HepG2 (cell line): ENCODE data around the gene PAXX. TPM values are rescaled to one million over a fixed set of nuclear protein-coding genes. Genes with fewer than 3 reads are reported as not detected.
A peak's percentile ranks its signal among the peaks of the same experiment; 100 is the strongest.

Source experiments
- ATAC-seq: fragments of 200-7000 bp; cut with Tn5 transposase; 3 replicates; pipeline ENCODE4 v1.9.1; 2020; ENCODE audit warnings: mild to moderate bottlenecking, moderate library complexity
- BruUV-seq: library from RNA; stranded (reverse); fragments of 400-500 nt; replicated peaks from 2 replicates; lab custom pipeline; 2021; lab: Mats Ljungman, UMichigan
- CTCF ChIA-PET: fragments of 300-600 bp; formaldehyde crosslinking; extraction: SDS; loops from one replicate; lab custom pipeline; 2021; ENCODE audit warnings: low total read pairs, inconsistent platforms, low intra/inter-chr PET ratio; lab: Yijun Ruan, JAX
- POLR2A ChIA-PET: fragments of 350-600 bp; sonication (Branson Sonifier 250); formaldehyde crosslinking; loops from one replicate; lab custom pipeline; 2020; ENCODE audit warnings: antibody characterized with exemption, inconsistent platforms; lab: Yijun Ruan, JAX
- DNase-seq: peaks from one replicate; pipeline ENCODE4 v3.0.0-alpha.2; 2015; ENCODE audit warnings: low spot score
- FAIRE-seq: peaks from 3 replicates; lab custom pipeline; 2011; peaks lifted over from hg19 to GRCh38; lab: Jason Lieb, UNC
- H2AFZ ChIP-seq: one replicate; pipeline ENCODE4 v1.6.1; 2011; ENCODE audit warnings: low read length, inconsistent platforms
- H3K27ac ChIP-seq: fragments of 300-600 bp; 3 replicates; pipeline ENCODE4 v1.8.0; 2011; ENCODE audit warnings: mixed run types, mild to moderate bottlenecking, mixed read lengths, low read length, inconsistent platforms; ENCODE audit not compliant: insufficient read depth; ENCODE audit errors: extremely low read length
- H3K27me3 ChIP-seq, 2 experiments: fragments of 200-600 bp in 1 of 2; 2 replicates in 1 of 2; 3 replicates in 1 of 2; pipeline versions ENCODE4 v1.6.0 to v1.8.0; 2011; ENCODE audit warnings: low read length in 2 of 2, mild to moderate bottlenecking in 2 of 2, moderate library complexity in 2 of 2, inconsistent platforms in 1 of 2; ENCODE audit not compliant: insufficient read depth in 2 of 2, control insufficient read depth in 1 of 2
- H3K36me3 ChIP-seq, 2 experiments: fragments of 200-600 bp in 1 of 2; replicated peaks in 1 of 2; 2 replicates in 1 of 2; 3 replicates in 1 of 2; pipeline versions ENCODE4 v1.5.1 to v1.8.0; 2011; ENCODE audit warnings: low read length in 2 of 2, inconsistent platforms in 1 of 2; ENCODE audit not compliant: insufficient read depth in 2 of 2, control insufficient read depth in 1 of 2
- H3K4me1 ChIP-seq: 2 replicates; pipeline ENCODE4 v1.5.1; 2012; ENCODE audit warnings: low read length, inconsistent platforms; ENCODE audit not compliant: insufficient read depth
- H3K4me2 ChIP-seq: 2 replicates; pipeline ENCODE4 v1.6.0; 2011; ENCODE audit warnings: low read depth, low read length, inconsistent platforms
- H3K4me3 ChIP-seq, 3 experiments: fragments of 200-600 bp in 1 of 3; sonication (generic), shearing (Covaris generic) in 1 of 3; replicated peaks in 1 of 3; 2 replicates each; pipeline ENCODE4 v1.5.1; 2011 to 2016; ENCODE audit warnings: low read length in 3 of 3, inconsistent platforms in 2 of 3, low read depth in 2 of 3, mild to moderate bottlenecking in 2 of 3, control low read depth in 1 of 3, mixed read lengths in 1 of 3; ENCODE audit not compliant: insufficient read depth in 1 of 3
- H3K79me2 ChIP-seq: one replicate; pipeline ENCODE4 v1.6.1; 2011; ENCODE audit warnings: low read length, inconsistent platforms; ENCODE audit not compliant: insufficient read depth
- H3K9ac ChIP-seq: 2 replicates; pipeline ENCODE4 v1.6.0; 2011; ENCODE audit warnings: mild to moderate bottlenecking, low read depth, low read length, inconsistent platforms; ENCODE audit not compliant: insufficient read depth
- H3K9me3 ChIP-seq: 2 replicates; pipeline ENCODE4 v1.5.1; 2012; ENCODE audit warnings: mild to moderate bottlenecking, low read length
- H4K20me1 ChIP-seq: 2 replicates; pipeline ENCODE4 v1.6.0; 2011; ENCODE audit warnings: inconsistent platforms, mild to moderate bottlenecking, low read length, moderate library complexity; ENCODE audit not compliant: insufficient read depth
- AKAP8 ChIP-seq: sonication (generic); formaldehyde crosslinking; IDR thresholded peaks from 2 replicates; pipeline ENCODE4 v1.5.1; 2020; ENCODE audit warnings: mild to moderate bottlenecking, missing genetic modification reagents
- ATF7 ChIP-seq, 2 experiments: fragments of 450-650 bp in 1 of 2; sonication (generic) in 1 of 2; formaldehyde crosslinking in 1 of 2; IDR thresholded peaks; 2 replicates each; pipeline versions ENCODE4 v1.4.0 to v1.6.1; 2016 to 2020; ENCODE audit warnings: antibody characterized with exemption in 1 of 2, mild to moderate bottlenecking in 1 of 2, missing genetic modification reagents in 1 of 2
- BHLHE40 ChIP-seq: IDR thresholded peaks from 2 replicates; pipeline ENCODE4 v1.6.1; 2011; ENCODE audit warnings: low read length, improper control_type of control experiment
- CENPT ChIP-seq: sonication (generic); formaldehyde crosslinking; IDR thresholded peaks from 2 replicates; pipeline ENCODE4 v1.8.0; 2022; ENCODE audit warnings: low read depth, mild to moderate bottlenecking, moderate library complexity, missing genetic modification reagents
- CREM ChIP-seq, 2 experiments: sonication (generic) in 1 of 2; formaldehyde crosslinking in 1 of 2; IDR thresholded peaks; 2 replicates each; pipeline versions ENCODE4 v1.4.0 to v1.6.1; 2016 to 2020; ENCODE audit warnings: antibody characterized with exemption in 1 of 2, mild to moderate bottlenecking in 1 of 2, missing genetic modification reagents in 1 of 2
- FOXJ3 ChIP-seq: sonication (generic); formaldehyde crosslinking; IDR thresholded peaks from 2 replicates; pipeline ENCODE4 v1.4.0; 2020; ENCODE audit warnings: missing genetic modification reagents, mild to moderate bottlenecking, borderline replicate concordance
- IKZF1 ChIP-seq: fragments of 450-650 bp; IDR thresholded peaks from 2 replicates; pipeline ENCODE4 v1.7.1; 2016
- MIER2 ChIP-seq: IDR thresholded peaks from 2 replicates; pipeline ENCODE4 v1.6.1; 2016; ENCODE audit warnings: missing biosample characterization, missing genetic modification reagents
- NFYB ChIP-seq: sonication (generic); formaldehyde crosslinking; IDR thresholded peaks from 2 replicates; pipeline ENCODE4 v1.4.0; 2020; ENCODE audit warnings: missing genetic modification reagents
- NKX3-1 ChIP-seq: sonication (generic); formaldehyde crosslinking; IDR thresholded peaks from 2 replicates; pipeline ENCODE4 v1.5.0; 2020; ENCODE audit warnings: missing genetic modification reagents
- ZHX2 ChIP-seq, 2 experiments: sonication (generic) in 1 of 2; formaldehyde crosslinking in 1 of 2; IDR thresholded peaks; 2 replicates each; pipeline versions ENCODE4 v1.6.1 to v1.9.0; 2014 to 2022; ENCODE audit warnings: antibody characterized with exemption in 1 of 2, borderline replicate concordance in 1 of 2, inconsistent platforms in 1 of 2, low read depth in 1 of 2, missing genetic modification reagents in 1 of 2
- ZNF142 ChIP-seq: sonication (generic); formaldehyde crosslinking; IDR thresholded peaks from 2 replicates; pipeline ENCODE4 v1.4.0; 2020; ENCODE audit warnings: missing genetic modification reagents
- ZNF329 ChIP-seq: sonication (generic); formaldehyde crosslinking; IDR thresholded peaks from 2 replicates; pipeline ENCODE4 v1.9.0; 2021; ENCODE audit warnings: low read depth, mild to moderate bottlenecking, missing genetic modification reagents
- ZNF850 ChIP-seq: sonication (generic); formaldehyde crosslinking; conservative IDR thresholded peaks from 2 replicates; pipeline ENCODE4 v1.9.0; 2021; ENCODE audit warnings: mild to moderate bottlenecking, missing genetic modification reagents
- WGBS: methylation state at CpG from one replicate; pipeline ENCODE4 v1.1.6; 2017; ENCODE audit warnings: low lambda C conversion rate; 5-methylcytosine and 5-hydroxymethylcytosine counted together
- in situ Hi-C: cut with HindIII; loops from 2 replicates; pipeline ENCODE4 v1.10.0; 2017; ENCODE audit warnings: low pct_unique_long_range_greater_than_20kb; ENCODE audit not compliant: extremely low pct_ligation_motif_present
- intact Hi-C: fragments of 100-400 bp; cut with micrococcal nuclease; formaldehyde crosslinking; loops from one replicate; pipeline ENCODE4 v1.10.0; 2022; ENCODE audit not compliant: unreplicated experiment
- polyA plus RNA-seq, 8 experiments: library from polyadenylated mRNA; depleted of rRNA in 3 of 8; stranded (reverse) in 7 of 8; unstranded in 1 of 8; fragments of >200 nt; fragmentation: Illumina TruSeq in 4 of 8; extraction: Trizol in 4 of 8; gene quantifications; 2 replicates each; pipeline versions ENCODE4 v1.2.1 to v1.2.3, GENCODE V29; 2011 to 2016; ENCODE audit warnings: low read depth in 4 of 8, missing spikeins in 1 of 8, mixed read lengths in 1 of 8; ENCODE audit not compliant: insufficient read depth in 1 of 8
- total RNA-seq, 5 experiments: library from RNA; depleted of rRNA; stranded (reverse); fragments of >200 nt; fragmentation: Illumina TruSeq; extraction: Trizol; gene quantifications; 2 replicates each; pipeline ENCODE4 v1.2.3, GENCODE V29; 2016; ENCODE audit warnings: low read depth in 1 of 5

PAXX gene
- total and polyA plus RNA-seq, 2 of the 13 experiments (the other 11 are each of a cell fraction or from before 2014, with no cell fraction given): 14.0 to 31.9 TPM

GRCh38 chr9:136977223-136977622, 15.0 kb upstream of the PAXX start, which contains the start of gene PTGDS:
Gene PTGDS (plus strand): TSS chr9:136977504. CDS start chr9:136977579, 75 bp downstream.
- no peak for DNase-seq
- Histone ChIP-seq H3K27ac (no peak within 1 kb of the TSS), H3K36me3 (no peaks in the 10 kb centered on the region), H2AFZ (no peak within 1 kb of the TSS), H3K9ac (no peak within 1 kb of the TSS), H3K9me3 (no peaks in the 10 kb centered on the region), H3K27me3 (peaks cover 12 to 59% of the 10 kb centered on the region in 2 experiments), H4K20me1 (no peaks in the 10 kb centered on the region), H3K4me3 (no peak within 1 kb of the TSS; a peak in 1 of 6 replicates), H3K4me2 (peak within 1 kb of the TSS; percentile 23; the same call in 1 of the 2 replicates), H3K4me1 (peaks cover 47% of the 10 kb centered on the region), H3K79me2 (no peaks in the 10 kb centered on the region)
- CTCF ChIA-PET: no interaction called here
- WGBS: 35% methylated on average over 6 of the region's 10 CpGs
- intact Hi-C loops: no loop called here
- no peak for ATAC-seq
- BruUV-seq: no TSS peak
- no peak for FAIRE-seq
- in situ Hi-C loops: no loop called here
- POLR2A ChIA-PET: interaction anchor here (1.4 kb wide), 1 partner anchor 24 kb away, joined by 4 read pairs; no protein-coding TSS in a partner anchor
- no peak for TF ChIP-seq MIER2
- TF ChIP-seq ZNF850 (CRISPR knock-in tag): no peak
- no peak for TF ChIP-seq NKX3-1 (CRISPR knock-in tag)
- no peak for TF ChIP-seq NFYB
- no peak for TF ChIP-seq AKAP8
- no peak for TF ChIP-seq BHLHE40
- TF ChIP-seq ZNF142: no peak
- no peak for TF ChIP-seq CREM (IDR thresholded peaks at IDR 0.05)
- TF ChIP-seq CREM (CRISPR knock-in tag; IDR thresholded peaks at IDR 0.05): no peak
- no peak for TF ChIP-seq IKZF1
- no peak for TF ChIP-seq ZNF329 (CRISPR knock-in tag)
- no peak for TF ChIP-seq ATF7 (IDR thresholded peaks at IDR 0.05)
- TF ChIP-seq ATF7 (CRISPR knock-in tag; IDR thresholded peaks at IDR 0.05): no peak
- TF ChIP-seq FOXJ3 (CRISPR knock-in tag): no peak
- TF ChIP-seq CENPT (CRISPR knock-in tag): no peak
- TF ChIP-seq ZHX2 (IDR thresholded peaks at IDR 0.05; ENCODE audit: low read depth): no peak
- TF ChIP-seq ZHX2 (CRISPR knock-in tag; IDR thresholded peaks at IDR 0.05; ENCODE audit: borderline replicate concordance): no peak
